GM23338 (cell line): ENCODE data around the gene GALNT7. TPM values are rescaled to one million over a fixed set of nuclear protein-coding genes. Genes with fewer than 3 reads are reported as not detected.

Experiments used
- ATAC-seq: fragments of 200-7000 bp; cut with Tn5 transposase; 3 replicates; pipeline ENCODE4 v1.9.1; 2020
- DNase-seq: peaks from one replicate; pipeline ENCODE4 v3.0.0-alpha.2; 2015; ENCODE audit warnings: low spot score
- H2AFZ ChIP-seq: fragments of 200-600 bp; sonication (generic); 2 replicates; pipeline ENCODE4 v1.8.0; 2016; ENCODE audit warnings: antibody characterized with exemption, mild to moderate bottlenecking, moderate library complexity
- H3F3A ChIP-seq: fragments of 200-600 bp; sonication (generic); replicated peaks from 2 replicates; pipeline ENCODE4 v1.8.0; 2017; ENCODE audit warnings: antibody characterized with exemption, mixed run types, low read depth
- H3K27ac ChIP-seq: fragments of 200-600 bp; sonication (generic); 2 replicates; pipeline ENCODE4 v1.6.1; 2016; ENCODE audit warnings: low read depth
- H3K27me3 ChIP-seq: fragments of 200-600 bp; sonication (generic); 2 replicates; pipeline ENCODE4 v1.8.0; 2016; ENCODE audit warnings: mild to moderate bottlenecking, mixed run types, moderate library complexity; ENCODE audit not compliant: insufficient read depth
- H3K36me3 ChIP-seq: fragments of 200-600 bp; sonication (generic); 2 replicates; pipeline ENCODE4 v1.8.0; 2016; ENCODE audit warnings: mild to moderate bottlenecking; ENCODE audit not compliant: insufficient read depth
- H3K4me1 ChIP-seq: fragments of 200-600 bp; sonication (generic); 2 replicates; pipeline ENCODE4 v1.8.0; 2016; ENCODE audit warnings: mild to moderate bottlenecking, moderate library complexity; ENCODE audit not compliant: insufficient read depth
- H3K4me2 ChIP-seq: fragments of 200-600 bp; sonication (generic); 2 replicates; pipeline ENCODE4 v1.7.1; 2017; ENCODE audit warnings: mixed run types
- H3K4me3 ChIP-seq: fragments of 200-600 bp; sonication (generic); 2 replicates; pipeline ENCODE4 v1.6.1; 2016; ENCODE audit warnings: mixed run types
- H3K79me2 ChIP-seq: fragments of 200-600 bp; sonication (generic); replicated peaks from 2 replicates; pipeline ENCODE4 v1.8.0; 2017; ENCODE audit warnings: mild to moderate bottlenecking; ENCODE audit not compliant: insufficient read depth
- H3K9me2 ChIP-seq: fragments of 200-600 bp; sonication (generic); 2 replicates; pipeline ENCODE4 v1.8.0; 2017; ENCODE audit not compliant: insufficient read depth
- H4K20me1 ChIP-seq: fragments of 200-600 bp; sonication (generic); replicated peaks from 2 replicates; pipeline ENCODE4 v1.8.0; 2017; ENCODE audit warnings: mild to moderate bottlenecking; ENCODE audit not compliant: insufficient read depth
- H3K27ac Mint-ChIP-seq: 2 replicates; pipeline ENCODE4 v1.8.0; 2020; ENCODE audit warnings: inconsistent platforms, mild to moderate bottlenecking, moderate library complexity, mixed read lengths
- H3K27me3 Mint-ChIP-seq: 3 replicates; pipeline ENCODE4 v1.8.0; 2022; ENCODE audit warnings: low read depth, mild to moderate bottlenecking, moderate library complexity, mixed read lengths, inconsistent platforms; ENCODE audit not compliant: insufficient read depth, poor library complexity
- H3K36me3 Mint-ChIP-seq: 3 replicates; pipeline ENCODE4 v1.8.0; 2021; ENCODE audit warnings: low read depth, mild to moderate bottlenecking, inconsistent platforms, moderate library complexity, mixed read lengths
- H3K4me1 Mint-ChIP-seq: 3 replicates; pipeline ENCODE4 v1.8.0; 2020; ENCODE audit warnings: mild to moderate bottlenecking, inconsistent platforms, mixed read lengths
- H3K4me3 Mint-ChIP-seq: 3 replicates; pipeline ENCODE4 v1.8.0; 2021; ENCODE audit warnings: moderate library complexity, mild to moderate bottlenecking, inconsistent platforms, mixed read lengths
- H3K9me3 Mint-ChIP-seq: 3 replicates; pipeline ENCODE4 v1.8.0; 2020; ENCODE audit warnings: moderate library complexity, mild to moderate bottlenecking, inconsistent platforms, mixed read lengths
- CREB1 ChIP-seq: fragments of 250-450 bp; sonication (Bioruptor Pico); IDR thresholded peaks from 2 replicates; pipeline ENCODE4 v1.5.0; 2020; ENCODE audit warnings: low read depth, mild to moderate bottlenecking, moderate library complexity
- CTCF ChIP-seq, 2 experiments: fragments of 200-600 bp in 1 of 2; sonication (generic) in 1 of 2; conservative IDR thresholded peaks; 2 replicates each; pipeline versions ENCODE4 v1.5.1 to v1.6.1; 2016 to 2017; ENCODE audit warnings: antibody characterized with exemption in 2 of 2, low read depth in 2 of 2, mild to moderate bottlenecking in 2 of 2, moderate library complexity in 1 of 2
- EZH2 ChIP-seq: fragments of 200-600 bp; sonication (generic); IDR thresholded peaks from one replicate; pipeline ENCODE4 v1.8.0; 2017; ENCODE audit warnings: antibody characterized with exemption, mild to moderate bottlenecking, low read depth; ENCODE audit not compliant: unreplicated experiment
- EZH2phosphoT487 ChIP-seq: fragments of 200-600 bp; sonication (generic); IDR thresholded peaks from one replicate; pipeline ENCODE4 v1.8.1; 2018; ENCODE audit warnings: antibody characterized with exemption; ENCODE audit not compliant: unreplicated experiment
- JUNB ChIP-seq: IDR thresholded peaks from one replicate; pipeline ENCODE4 v1.6.1; 2016; ENCODE audit warnings: antibody characterized with exemption; ENCODE audit not compliant: unreplicated experiment
- NANOG ChIP-seq: IDR thresholded peaks from 2 replicates; pipeline ENCODE4 v1.6.1; 2016; ENCODE audit warnings: antibody characterized with exemption, borderline replicate concordance
- POLR2AphosphoS5 ChIP-seq: IDR thresholded peaks from 2 replicates; pipeline ENCODE4 v1.6.1; 2016; ENCODE audit warnings: antibody characterized with exemption, low read depth
- STAT1 ChIP-seq: IDR thresholded peaks from one replicate; pipeline ENCODE4 v1.6.1; 2016; ENCODE audit warnings: antibody characterized with exemption; ENCODE audit not compliant: unreplicated experiment
- ZNF114 ChIP-seq: fragments of 250-450 bp; sonication (Bioruptor Pico); IDR thresholded peaks from 2 replicates; pipeline ENCODE4 v1.5.0; 2020; ENCODE audit warnings: mild to moderate bottlenecking, moderate library complexity
- ZNF331 ChIP-seq: fragments of 250-450 bp; sonication (Bioruptor Pico); IDR thresholded peaks from 2 replicates; pipeline ENCODE4 v1.5.0; 2020; ENCODE audit warnings: low read depth, mild to moderate bottlenecking, moderate library complexity
- ZNF462 ChIP-seq: fragments of 250-450 bp; sonication (Bioruptor Pico); IDR thresholded peaks from 2 replicates; pipeline ENCODE4 v1.5.0; 2020; ENCODE audit warnings: mild to moderate bottlenecking, moderate library complexity
- polyA plus RNA-seq: library from polyadenylated mRNA; unstranded; fragments of >200 nt; fragmentation: Nextera tagmentation; extraction: Ambion mirVana; gene quantifications from 2 replicates; pipeline ENCODE4 v1.2.1, GENCODE V29; 2016
- total RNA-seq: library from RNA; depleted of rRNA; stranded (reverse); fragments of >200 nt; shearing (Covaris generic); gene quantifications from 2 replicates; pipeline ENCODE4 v1.2.3, GENCODE V29; 2014
- TF ChIP-seq, protein P1 (sequence below): IDR thresholded peaks from one replicate; pipeline ENCODE4 v1.6.1; 2018; ENCODE audit warnings: antibody characterized with exemption; ENCODE audit not compliant: unreplicated experiment
- TF ChIP-seq, protein P2 (sequence below): IDR thresholded peaks from 2 replicates; pipeline ENCODE4 v1.6.1; 2016; ENCODE audit warnings: antibody characterized with exemption

GALNT7 gene
- total and polyA plus RNA-seq, 2 experiments from 2014 or later: 31.8 to 72.2 TPM

DNA sequence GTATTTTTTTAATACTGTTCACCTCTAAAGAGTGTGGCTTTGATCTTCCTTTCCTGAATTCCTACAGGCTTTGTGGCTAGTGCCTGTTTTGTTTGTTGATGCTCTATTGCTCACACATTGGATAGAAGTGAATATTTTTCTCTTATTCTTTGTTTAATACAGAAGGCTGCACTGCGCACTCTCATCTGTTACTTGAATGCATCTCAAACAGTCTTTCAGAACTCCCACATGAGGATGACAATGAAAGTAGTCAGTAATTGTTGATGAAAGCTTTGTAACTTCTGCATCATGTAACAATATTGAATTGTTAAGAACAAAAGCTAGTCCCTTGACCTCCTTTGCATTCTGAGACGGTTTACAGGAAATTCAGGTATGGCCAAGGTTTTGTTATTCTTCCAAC lies 29.1 kb upstream of the GALNT7 start:
- Histone ChIP-seq H2AFZ (no peak overlapping the region), H3K4me1 (peaks cover 19% of the 10 kb centered on the region), H3F3A (no peaks in the 10 kb centered on the region), H3K36me3 (no peaks in the 10 kb centered on the region), H3K79me2 (no peaks in the 10 kb centered on the region), H3K27me3 (no peaks in the 10 kb centered on the region), H3K4me2 (no peak overlapping the region), H3K27ac (no peak overlapping the region), H3K9me2 (no peaks in the 10 kb centered on the region), H4K20me1 (no peaks in the 10 kb centered on the region), H3K4me3 (no peak overlapping the region)
- H3K4me1 Mint-ChIP-seq: peaks cover 27% of the 10 kb centered on the region
- no peaks in the 10 kb centered on the region for H3K36me3 Mint-ChIP-seq
- H3K9me3 Mint-ChIP-seq: no peaks in the 10 kb centered on the region
- peaks cover 2% of the 10 kb centered on the region for H3K27me3 Mint-ChIP-seq
- no peak overlapping the region for H3K4me3 Mint-ChIP-seq
- ATAC-seq (no peak), DNase-seq (no peak)
- no peak overlapping the region for H3K27ac Mint-ChIP-seq
- TF ChIP-seq STAT1 (no peak), EZH2phosphoT487 (no peak), JUNB (no peak), CREB1 (CRISPR knock-in tag) (no peak), EZH2 (no peak), POLR2AphosphoS5 (no peak), ZNF114 (CRISPR knock-in tag) (no peak), ZNF331 (CRISPR knock-in tag) (no peak), NANOG (no peak), ZNF462 (CRISPR knock-in tag) (no peak), CTCF (conservative IDR thresholded peaks at IDR 0.05; ENCODE audit: low read depth in 2 of 2) (no peak)
- TF ChIP-seq, protein P1, sequence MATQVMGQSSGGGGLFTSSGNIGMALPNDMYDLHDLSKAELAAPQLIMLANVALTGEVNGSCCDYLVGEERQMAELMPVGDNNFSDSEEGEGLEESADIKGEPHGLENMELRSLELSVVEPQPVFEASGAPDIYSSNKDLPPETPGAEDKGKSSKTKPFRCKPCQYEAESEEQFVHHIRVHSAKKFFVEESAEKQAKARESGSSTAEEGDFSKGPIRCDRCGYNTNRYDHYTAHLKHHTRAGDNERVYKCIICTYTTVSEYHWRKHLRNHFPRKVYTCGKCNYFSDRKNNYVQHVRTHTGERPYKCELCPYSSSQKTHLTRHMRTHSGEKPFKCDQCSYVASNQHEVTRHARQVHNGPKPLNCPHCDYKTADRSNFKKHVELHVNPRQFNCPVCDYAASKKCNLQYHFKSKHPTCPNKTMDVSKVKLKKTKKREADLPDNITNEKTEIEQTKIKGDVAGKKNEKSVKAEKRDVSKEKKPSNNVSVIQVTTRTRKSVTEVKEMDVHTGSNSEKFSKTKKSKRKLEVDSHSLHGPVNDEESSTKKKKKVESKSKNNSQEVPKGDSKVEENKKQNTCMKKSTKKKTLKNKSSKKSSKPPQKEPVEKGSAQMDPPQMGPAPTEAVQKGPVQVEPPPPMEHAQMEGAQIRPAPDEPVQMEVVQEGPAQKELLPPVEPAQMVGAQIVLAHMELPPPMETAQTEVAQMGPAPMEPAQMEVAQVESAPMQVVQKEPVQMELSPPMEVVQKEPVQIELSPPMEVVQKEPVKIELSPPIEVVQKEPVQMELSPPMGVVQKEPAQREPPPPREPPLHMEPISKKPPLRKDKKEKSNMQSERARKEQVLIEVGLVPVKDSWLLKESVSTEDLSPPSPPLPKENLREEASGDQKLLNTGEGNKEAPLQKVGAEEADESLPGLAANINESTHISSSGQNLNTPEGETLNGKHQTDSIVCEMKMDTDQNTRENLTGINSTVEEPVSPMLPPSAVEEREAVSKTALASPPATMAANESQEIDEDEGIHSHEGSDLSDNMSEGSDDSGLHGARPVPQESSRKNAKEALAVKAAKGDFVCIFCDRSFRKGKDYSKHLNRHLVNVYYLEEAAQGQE: no peak
- TF ChIP-seq, protein P2, sequence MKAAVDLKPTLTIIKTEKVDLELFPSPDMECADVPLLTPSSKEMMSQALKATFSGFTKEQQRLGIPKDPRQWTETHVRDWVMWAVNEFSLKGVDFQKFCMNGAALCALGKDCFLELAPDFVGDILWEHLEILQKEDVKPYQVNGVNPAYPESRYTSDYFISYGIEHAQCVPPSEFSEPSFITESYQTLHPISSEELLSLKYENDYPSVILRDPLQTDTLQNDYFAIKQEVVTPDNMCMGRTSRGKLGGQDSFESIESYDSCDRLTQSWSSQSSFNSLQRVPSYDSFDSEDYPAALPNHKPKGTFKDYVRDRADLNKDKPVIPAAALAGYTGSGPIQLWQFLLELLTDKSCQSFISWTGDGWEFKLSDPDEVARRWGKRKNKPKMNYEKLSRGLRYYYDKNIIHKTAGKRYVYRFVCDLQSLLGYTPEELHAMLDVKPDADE: no peak
